ENCODE data around the gene WFDC9. TPM values are rescaled to one million over a fixed set of nuclear protein-coding genes. Genes with fewer than 3 reads are reported as not detected.

WFDC9 gene
- total RNA-seq, 1 experiment from 2014 or later, result not detected

DNA sequence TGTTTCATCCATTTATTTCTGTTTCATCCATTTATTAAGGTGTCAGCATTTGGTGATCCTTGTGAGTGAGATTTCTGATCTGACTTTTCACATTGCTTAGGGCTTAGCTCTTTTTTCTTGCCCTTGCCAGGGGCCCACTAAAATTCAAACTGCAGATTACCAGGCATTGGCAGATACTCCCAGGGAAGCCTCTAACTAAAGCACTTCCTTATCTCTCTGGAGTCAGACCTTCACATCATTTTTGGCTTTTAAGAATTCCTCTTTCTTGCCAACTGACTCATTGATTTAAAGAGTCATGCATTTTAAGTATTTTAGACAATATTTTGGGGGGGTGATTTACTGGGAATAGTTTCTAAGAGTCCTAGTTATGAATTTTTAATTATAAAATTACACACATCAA lies 49.4 kb downstream of the WFDC9 start:
- no peaks in the 10 kb centered on the region for H3K9me2 ChIP-seq (ENCODE audit: insufficient read depth)
- no peak overlapping the region for H3K27ac ChIP-seq (ENCODE audit: low read depth, low read length)
- no peak overlapping the region for H3K9ac ChIP-seq (ENCODE audit: low read length)
- ChIA-PET CTCF (interaction anchor here (0.7 kb wide), 1 partner anchor 189 kb away, joined by 3 read pairs; no protein-coding TSS in a partner anchor), POLR2A (no interaction called here), RAD21 (ENCODE audit: low non-redundant PET in 1 of 2, low total read pairs in 2 of 2, uncharacterized antibody in 2 of 2, unreplicated experiment in 2 of 2) (no interaction called here)
- no peaks in the 10 kb centered on the region for H4K20me1 ChIP-seq (ENCODE audit: insufficient read depth)
- no peaks in the 10 kb centered on the region for H3K79me2 ChIP-seq (ENCODE audit: insufficient read depth, low read length)
- intact Hi-C loops (cut with micrococcal nuclease), result no loop called here
- no peaks in the 10 kb centered on the region for H3K4me1 ChIP-seq (ENCODE audit: control insufficient read depth in 1 of 2, insufficient read depth in 2 of 2, low read length in 2 of 2)
- DNase-seq (ENCODE audit: low read depth, low spot score), result no peak
- H3K9me3 ChIP-seq (ENCODE audit: control insufficient read depth in 1 of 2, insufficient read depth in 1 of 2, low read depth in 1 of 2, low read length in 2 of 2), result no peaks in the 10 kb centered on the region
- no peak for ATAC-seq
- no peak overlapping the region for H2AFZ ChIP-seq (ENCODE audit: low read depth, low read length, poor library complexity, severe bottlenecking)
- H3K36me3 ChIP-seq (ENCODE audit: control insufficient read depth in 1 of 2, insufficient read depth in 2 of 2, low read length in 2 of 2), result no peaks in the 10 kb centered on the region
- H3K4me2 ChIP-seq (ENCODE audit: low read length), result no peak overlapping the region
- TF ChIP-seq SRF (IDR thresholded peaks at IDR 0.05; ENCODE audit: low read depth) (no peak), RAD21 (IDR thresholded peaks at IDR 0.05; ENCODE audit: low read depth) (no peak), FOSL1 (IDR thresholded peaks at IDR 0.05; ENCODE audit: low read depth) (no peak), CEBPB (IDR thresholded peaks at IDR 0.05; ENCODE audit: low read depth) (no peak), REST (IDR thresholded peaks at IDR 0.05; ENCODE audit: low read depth) (no peak), EZH2 (IDR thresholded peaks at IDR 0.05) (no peak), ZBTB33 (IDR thresholded peaks at IDR 0.05; ENCODE audit: extremely low read depth, insufficient replicate concordance, low read length) (no peak), YY1 (IDR thresholded peaks at IDR 0.05; ENCODE audit: extremely low read depth, insufficient replicate concordance, low read depth, low read length) (no peak), CBX3 (IDR thresholded peaks at IDR 0.05; ENCODE audit: low read depth) (no peak), ELF1 (IDR thresholded peaks at IDR 0.05; ENCODE audit: borderline replicate concordance, low read depth) (no peak), MAX (IDR thresholded peaks at IDR 0.05) (no peak), SIN3A (IDR thresholded peaks at IDR 0.05; ENCODE audit: low read depth) (no peak), POLR2AphosphoS5 (IDR thresholded peaks at IDR 0.05; ENCODE audit: low read depth, low read length) (no peak), SP1 (IDR thresholded peaks at IDR 0.05; ENCODE audit: low read depth) (no peak), POLR2A (IDR thresholded peaks at IDR 0.05; ENCODE audit: borderline replicate concordance, extremely low read depth, insufficient read depth, insufficient read length) (no peak), TCF7L2 (IDR thresholded peaks at IDR 0.05; ENCODE audit: borderline replicate concordance, extremely low read depth, insufficient read depth, insufficient read length) (no peak), EGR1 (IDR thresholded peaks at IDR 0.05; ENCODE audit: low read depth) (no peak), ZFX (IDR thresholded peaks at IDR 0.05) (no peak)
- no peak overlapping the region for H3K4me3 ChIP-seq (replicated peaks in 1 of 2; ENCODE audit: low read depth in 1 of 2, low read length in 2 of 2)
- H3K27me3 ChIP-seq (ENCODE audit: insufficient read depth, low read length), result no peaks in the 10 kb centered on the region
- no TSS peak for BruUV-seq (replicated peaks)

Data from HCT116 (cell line).